ENCODE data around the gene PEX6. TPM values are rescaled to one million over a fixed set of nuclear protein-coding genes. Genes with fewer than 3 reads are reported as not detected.

Gene PEX6
- total and polyA plus RNA-seq, 2 of the 13 experiments (the other 11 are each of a cell fraction or from before 2014, with no cell fraction given): 5.1 to 6.7 TPM

DNA sequence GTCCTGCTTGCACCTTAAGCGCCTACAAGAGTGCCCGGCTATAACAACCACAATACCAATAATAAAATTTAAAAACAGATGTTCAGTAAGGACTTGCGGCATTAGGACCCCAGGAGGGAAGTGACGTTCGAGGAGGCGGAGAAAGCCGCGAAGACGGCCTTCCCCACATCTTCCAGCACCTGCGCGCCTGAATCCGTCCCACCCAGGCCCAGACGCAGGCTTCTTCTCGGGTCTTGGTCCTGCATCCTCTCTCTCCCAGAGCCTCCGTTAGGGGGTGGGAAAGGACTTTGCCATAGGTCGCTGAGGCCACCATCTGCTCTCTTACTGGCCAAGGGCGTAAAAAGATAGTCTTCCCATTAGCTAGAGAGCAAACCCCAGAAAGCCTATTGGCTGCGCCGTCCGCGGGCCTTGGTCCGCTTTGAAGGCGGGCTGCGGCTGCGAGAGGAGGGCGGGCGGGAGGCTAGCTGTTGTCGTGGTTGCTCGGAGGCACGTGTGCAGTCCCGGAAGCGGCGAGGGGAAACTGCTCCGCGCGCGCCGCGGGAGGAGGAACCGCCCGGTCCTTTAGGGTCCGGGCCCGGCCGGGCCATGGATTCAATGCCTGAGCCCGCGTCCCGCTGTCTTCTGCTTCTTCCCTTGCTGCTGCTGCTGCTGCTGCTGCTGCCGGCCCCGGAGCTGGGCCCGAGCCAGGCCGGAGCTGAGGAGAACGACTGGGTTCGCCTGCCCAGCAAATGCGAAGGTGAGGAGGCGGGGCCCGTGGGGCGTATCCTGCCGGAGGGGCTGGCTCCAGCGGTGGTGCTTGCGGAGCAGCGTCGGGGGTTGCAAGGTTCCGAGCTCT is 49.8 kb downstream of the PEX6 start, which contains the start of gene CNPY3 (continued):
- TF ChIP-seq, protein P1, sequence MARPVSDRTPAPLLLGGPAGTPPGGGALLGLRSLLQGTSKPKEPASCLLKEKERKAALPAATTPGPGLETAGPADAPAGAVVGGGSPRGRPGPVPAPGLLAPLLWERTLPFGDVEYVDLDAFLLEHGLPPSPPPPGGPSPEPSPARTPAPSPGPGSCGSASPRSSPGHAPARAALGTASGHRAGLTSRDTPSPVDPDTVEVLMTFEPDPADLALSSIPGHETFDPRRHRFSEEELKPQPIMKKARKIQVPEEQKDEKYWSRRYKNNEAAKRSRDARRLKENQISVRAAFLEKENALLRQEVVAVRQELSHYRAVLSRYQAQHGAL (CRISPR knock-in tag; IDR thresholded peaks at IDR 0.05; ENCODE audit: not compliant biosample characterization): no peak
- no peak for TF ChIP-seq ZNF674 (CRISPR knock-in tag; IDR thresholded peaks at IDR 0.05; ENCODE audit: low read depth)
- peak; percentile 99 for TF ChIP-seq ZNF724P (CRISPR knock-in tag; IDR thresholded peaks at IDR 0.05; ENCODE audit: borderline replicate concordance)
- TF ChIP-seq ZNF33A (CRISPR knock-in tag; IDR thresholded peaks at IDR 0.05; ENCODE audit: borderline replicate concordance): 0 out of 2 replicates have a peak, but pooled peaks have one; percentile 60
- TF ChIP-seq MIER2 (CRISPR knock-in tag; IDR thresholded peaks at IDR 0.05): no peak; the same call in 1 of the 2 replicates
- peak; percentile 99 for TF ChIP-seq NFYB (CRISPR knock-in tag; IDR thresholded peaks at IDR 0.05)
- TF ChIP-seq, protein P2, sequence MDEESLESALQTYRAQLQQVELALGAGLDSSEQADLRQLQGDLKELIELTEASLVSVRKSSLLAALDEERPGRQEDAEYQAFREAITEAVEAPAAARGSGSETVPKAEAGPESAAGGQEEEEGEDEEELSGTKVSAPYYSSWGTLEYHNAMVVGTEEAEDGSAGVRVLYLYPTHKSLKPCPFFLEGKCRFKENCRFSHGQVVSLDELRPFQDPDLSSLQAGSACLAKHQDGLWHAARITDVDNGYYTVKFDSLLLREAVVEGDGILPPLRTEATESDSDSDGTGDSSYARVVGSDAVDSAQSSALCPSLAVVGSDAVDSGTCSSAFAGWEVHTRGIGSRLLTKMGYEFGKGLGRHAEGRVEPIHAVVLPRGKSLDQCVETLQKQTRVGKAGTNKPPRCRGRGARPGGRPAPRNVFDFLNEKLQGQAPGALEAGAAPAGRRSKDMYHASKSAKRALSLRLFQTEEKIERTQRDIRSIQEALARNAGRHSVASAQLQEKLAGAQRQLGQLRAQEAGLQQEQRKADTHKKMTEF (CRISPR knock-in tag; IDR thresholded peaks at IDR 0.05): peak; percentile 99
- peak; percentile 98 for TF ChIP-seq SNAPC5 (CRISPR knock-in tag; IDR thresholded peaks at IDR 0.05; ENCODE audit: borderline replicate concordance)
- TF ChIP-seq TFAP4 (IDR thresholded peaks at IDR 0.05; ENCODE audit: borderline replicate concordance, low read depth): peak; percentile 36; the same call in 1 of the 2 replicates
- TF ChIP-seq XRCC5 (optimal IDR thresholded peaks at IDR 0.05; ENCODE audit: low read length): peak; percentile 82
- no peak for TF ChIP-seq ARID3A (IDR thresholded peaks at IDR 0.05; ENCODE audit: low read depth, low read length)
- TF ChIP-seq, protein P3, sequence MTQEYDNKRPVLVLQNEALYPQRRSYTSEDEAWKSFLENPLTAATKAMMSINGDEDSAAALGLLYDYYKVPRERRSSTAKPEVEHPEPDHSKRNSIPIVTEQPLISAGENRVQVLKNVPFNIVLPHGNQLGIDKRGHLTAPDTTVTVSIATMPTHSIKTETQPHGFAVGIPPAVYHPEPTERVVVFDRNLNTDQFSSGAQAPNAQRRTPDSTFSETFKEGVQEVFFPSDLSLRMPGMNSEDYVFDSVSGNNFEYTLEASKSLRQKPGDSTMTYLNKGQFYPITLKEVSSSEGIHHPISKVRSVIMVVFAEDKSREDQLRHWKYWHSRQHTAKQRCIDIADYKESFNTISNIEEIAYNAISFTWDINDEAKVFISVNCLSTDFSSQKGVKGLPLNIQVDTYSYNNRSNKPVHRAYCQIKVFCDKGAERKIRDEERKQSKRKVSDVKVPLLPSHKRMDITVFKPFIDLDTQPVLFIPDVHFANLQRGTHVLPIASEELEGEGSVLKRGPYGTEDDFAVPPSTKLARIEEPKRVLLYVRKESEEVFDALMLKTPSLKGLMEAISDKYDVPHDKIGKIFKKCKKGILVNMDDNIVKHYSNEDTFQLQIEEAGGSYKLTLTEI (CRISPR knock-in tag; conservative IDR thresholded peaks at IDR 0.05): peak; percentile 61; the same call in 1 of the 2 replicates
- TF ChIP-seq PREB (CRISPR knock-in tag; IDR thresholded peaks at IDR 0.05): 0 out of 2 replicates have a peak, but pooled peaks have one; percentile 34
- TF ChIP-seq SOX5 (CRISPR knock-in tag; IDR thresholded peaks at IDR 0.05; ENCODE audit: borderline replicate concordance): peak; percentile 74
- peak; percentile 99; the same call in 1 of the 2 replicates for TF ChIP-seq ZNF567 (CRISPR knock-in tag; IDR thresholded peaks at IDR 0.05; ENCODE audit: borderline replicate concordance)
- TF ChIP-seq PAX8 (CRISPR knock-in tag; IDR thresholded peaks at IDR 0.05; ENCODE audit: borderline replicate concordance): peak; percentile 61; the same call in 1 of the 2 replicates
- TF ChIP-seq KLF11 (CRISPR knock-in tag; IDR thresholded peaks at IDR 0.05): peak; percentile 97
- no peak for TF ChIP-seq MED13 (CRISPR knock-in tag; IDR thresholded peaks at IDR 0.05)
- TF ChIP-seq CBX5 (CRISPR knock-in tag; IDR thresholded peaks at IDR 0.05; ENCODE audit: borderline replicate concordance): peak; percentile 90
- no peak for TF ChIP-seq TCF7 (IDR thresholded peaks at IDR 0.05; ENCODE audit: low read depth)
- TF ChIP-seq PHF20 (CRISPR knock-in tag; IDR thresholded peaks at IDR 0.05): peak; percentile 88

All from HepG2 (cell line).